Endothelial cell of umbilical vein (primary cell): Measurements from ENCODE around the gene HKDC1. TPM values are rescaled to one million over a fixed set of nuclear protein-coding genes. Genes with fewer than 3 reads are reported as not detected.

ENCODE experiments used
- BruUV-seq: library from RNA; stranded (reverse); fragments of 400-500 nt; replicated peaks from 2 replicates; lab custom pipeline; 2021; lab: Mats Ljungman, UMichigan
- CTCF ChIA-PET: fragments of 300-600, 350-600 bp; sonication (Branson Sonifier 250); formaldehyde crosslinking; loops from one replicate; lab custom pipeline; 2021; ENCODE audit warnings: antibody characterized with exemption, inconsistent platforms; lab: Charles Lee
- POLR2A ChIA-PET: fragments of 300-600, 350-600 bp; sonication (Branson Sonifier 250); formaldehyde crosslinking; loops from one replicate; lab custom pipeline; 2021; ENCODE audit warnings: antibody characterized with exemption, inconsistent platforms; lab: Charles Lee
- DNase-seq: peaks from one replicate; pipeline ENCODE4 v3.0.0-alpha.2; 2011; ENCODE audit warnings: low read depth, low spot score
- FAIRE-seq: peaks from 2 replicates; lab custom pipeline; 2011; peaks lifted over from hg19 to GRCh38; lab: Jason Lieb, UNC
- H2AFZ ChIP-seq: 2 replicates; pipeline ENCODE4 v1.6.0; 2012; ENCODE audit warnings: low read depth, low read length, control low read depth, inconsistent platforms
- H3K27ac ChIP-seq: 2 replicates; pipeline ENCODE4 v1.5.1; 2011; ENCODE audit warnings: low read depth, mild to moderate bottlenecking, control low read depth, low read length, moderate library complexity; ENCODE audit not compliant: insufficient read depth
- H3K27me3 ChIP-seq, 2 experiments: 2 replicates each; pipeline versions ENCODE4 v1.6.0 to v1.6.1; 2011; ENCODE audit warnings: low read length in 2 of 2, mixed read lengths in 1 of 2; ENCODE audit not compliant: control insufficient read depth in 2 of 2, insufficient read depth in 2 of 2
- H3K36me3 ChIP-seq, 2 experiments: 2 replicates in 1 of 2; 3 replicates in 1 of 2; pipeline ENCODE4 v1.5.1; 2011; ENCODE audit warnings: low read length in 2 of 2, mild to moderate bottlenecking in 1 of 2, moderate library complexity in 1 of 2; ENCODE audit not compliant: control insufficient read depth in 2 of 2, insufficient read depth in 2 of 2; ENCODE audit errors: extremely low read depth in 1 of 2
- H3K4me1 ChIP-seq: 3 replicates; pipeline ENCODE4 v1.5.1; 2011; ENCODE audit warnings: mild to moderate bottlenecking, low read length; ENCODE audit not compliant: control insufficient read depth, insufficient read depth; ENCODE audit errors: extremely low read depth
- H3K4me2 ChIP-seq: 2 replicates; pipeline ENCODE4 v1.6.1; 2011; ENCODE audit warnings: low read length, control low read depth, mixed read lengths; ENCODE audit not compliant: insufficient read depth
- H3K4me3 ChIP-seq, 3 experiments: fragments of 200-600 bp in 1 of 3; sonication (generic), shearing (Covaris generic) in 1 of 3; replicated peaks in 1 of 3; 2 replicates each; pipeline ENCODE4 v1.5.1; 2011 to 2016; ENCODE audit warnings: control low read depth in 3 of 3, low read length in 3 of 3, mild to moderate bottlenecking in 2 of 3, inconsistent platforms in 1 of 3, low read depth in 1 of 3, moderate library complexity in 1 of 3; ENCODE audit not compliant: insufficient read depth in 1 of 3
- H3K79me2 ChIP-seq: 2 replicates; pipeline ENCODE4 v1.6.0; 2012; ENCODE audit warnings: low read length, inconsistent platforms; ENCODE audit not compliant: control insufficient read depth, insufficient read depth
- H3K9ac ChIP-seq: replicated peaks from 2 replicates; pipeline ENCODE3; 2011; ENCODE audit warnings: low read length, control low read depth; ENCODE audit not compliant: insufficient read depth; ENCODE audit errors: extremely low read depth
- H3K9me1 ChIP-seq: replicated peaks from 3 replicates; pipeline ENCODE4 v1.6.0; 2011; ENCODE audit warnings: mild to moderate bottlenecking, low read length; ENCODE audit not compliant: control insufficient read depth, insufficient read depth; ENCODE audit errors: extremely low read depth
- H3K9me3 ChIP-seq: replicated peaks from 2 replicates; pipeline ENCODE4 v1.5.1; 2012; ENCODE audit warnings: low read length, inconsistent platforms; ENCODE audit not compliant: control insufficient read depth, insufficient read depth
- H4K20me1 ChIP-seq: replicated peaks from 2 replicates; pipeline ENCODE3; 2011; ENCODE audit warnings: mild to moderate bottlenecking, low read length; ENCODE audit not compliant: control insufficient read depth, insufficient read depth; ENCODE audit errors: extremely low read depth
- CTCF ChIP-seq, 2 donors: IDR thresholded peaks; 1 replicate in 1 of 2; 2 replicates in 1 of 2; pipeline ENCODE4 v1.5.1; 2011; ENCODE audit warnings: low read length in 2 of 2, mild to moderate bottlenecking in 2 of 2, moderate library complexity in 2 of 2, control low read depth in 1 of 2, inconsistent platforms in 1 of 2, low read depth in 1 of 2; ENCODE audit not compliant: insufficient read depth in 1 of 2; ENCODE audit errors: extremely low read depth in 1 of 2
- FOS ChIP-seq: IDR thresholded peaks from 2 replicates; pipeline ENCODE4 v1.6.1; 2011; ENCODE audit warnings: mild to moderate bottlenecking, low read length, moderate library complexity, borderline replicate concordance; ENCODE audit not compliant: insufficient read depth
- JUN ChIP-seq: IDR thresholded peaks from 2 replicates; pipeline ENCODE4 v1.6.1; 2011; ENCODE audit warnings: borderline replicate concordance, low read depth; ENCODE audit not compliant: insufficient read length, insufficient read depth
- MAX ChIP-seq: IDR thresholded peaks from 2 replicates; pipeline ENCODE4 v1.6.1; 2011; ENCODE audit not compliant: insufficient read depth, insufficient read length
- MYC ChIP-seq: IDR thresholded peaks from one replicate; pipeline ENCODE4 v1.6.1; 2011; ENCODE audit warnings: mild to moderate bottlenecking, low read depth, low read length
- POLR2A ChIP-seq: IDR thresholded peaks from 2 replicates; pipeline ENCODE4 v1.6.1; 2012; ENCODE audit warnings: low read depth, mild to moderate bottlenecking, control low read depth, low read length
- POLR2AphosphoS5 ChIP-seq: IDR thresholded peaks from 2 replicates; pipeline ENCODE4 v1.6.1; 2012; ENCODE audit warnings: low read depth, mild to moderate bottlenecking, control low read depth, low read length, moderate library complexity; ENCODE audit not compliant: insufficient read depth
- dilution Hi-C: fragments of 300-500 bp; cut with MboI; formaldehyde crosslinking; loops from one replicate; pipeline ENCODE4 v1.15.0; 2019; ENCODE audit warnings: low sequenced_read_pairs; ENCODE audit not compliant: extremely low pct_ligation_motif_present
- intact Hi-C: fragments of 100-400 bp; cut with micrococcal nuclease; formaldehyde crosslinking; loops from one replicate; pipeline ENCODE4 v1.10.0; 2022
- polyA plus RNA-seq, 4 experiments: library from polyadenylated mRNA; depleted of rRNA in 3 of 4; stranded (reverse) in 3 of 4; unstranded in 1 of 4; fragments of >200 nt; gene quantifications; 2 replicates each; pipeline versions ENCODE4 v1.2.1 to v1.2.3, GENCODE V29; 2011 to 2012; ENCODE audit warnings: missing spikeins in 1 of 4
- total RNA-seq: library from RNA; stranded (reverse); gene quantifications from 2 replicates; pipeline ENCODE4 v1.2.3, GENCODE V29; 2021

HKDC1 gene
- total and polyA plus RNA-seq, 2 donors (not counting 3 experiments of a cell fraction or from before 2014, with no cell fraction given): not detected

- POLR2A ChIA-PET: no interaction called here
- Histone ChIP-seq H3K9me1 (no peaks in the 10 kb centered on the region), H3K27me3 (no peaks in the 10 kb centered on the region), H4K20me1 (no peaks in the 10 kb centered on the region), H3K4me1 (peaks cover 16% of the 10 kb centered on the region), H3K9me3 (no peaks in the 10 kb centered on the region), H3K4me2 (no peak overlapping the region), H2AFZ (no peak overlapping the region), H3K9ac (no peak overlapping the region), H3K36me3 (no peaks in the 10 kb centered on the region), H3K79me2 (no peaks in the 10 kb centered on the region), H3K4me3 (no peak overlapping the region), H3K27ac (no peak overlapping the region)
- DNase-seq (no peak), FAIRE-seq (no peak)
- CTCF ChIA-PET: interaction anchor here (0.7 to 6.5 kb wide), 4 partner anchors 92 to 167 kb away, joined by 3 to 103 read pairs (median 6); no protein-coding TSS in a partner anchor
- no TSS peak for BruUV-seq
- TF ChIP-seq MYC: no peak
- TF ChIP-seq JUN: no peak
- TF ChIP-seq POLR2A: no peak
- intact Hi-C loops (no loop called here), dilution Hi-C loops (loop anchor here (25.0 kb wide), 1 partner anchor 146 kb away; no protein-coding TSS in a partner anchor)
Measured at GRCh38 chr10:69241575-69241974, 21.4 kb downstream of the HKDC1 start.

- Histone ChIP-seq H2AFZ (no peak overlapping the region), H3K4me3 (no peak overlapping the region), H3K36me3 (no peaks in the 10 kb centered on the region), H3K4me1 (peaks cover 16% of the 10 kb centered on the region), H3K27ac (no peak overlapping the region), H3K4me2 (no peak overlapping the region), H4K20me1 (no peaks in the 10 kb centered on the region), H3K9ac (no peak overlapping the region), H3K79me2 (no peaks in the 10 kb centered on the region), H3K9me1 (no peaks in the 10 kb centered on the region), H3K27me3 (no peaks in the 10 kb centered on the region), H3K9me3 (no peaks in the 10 kb centered on the region)
- FAIRE-seq: no peak
- dilution Hi-C loops: loop anchor here (25.0 kb wide), 1 partner anchor 145 kb away; no protein-coding TSS in a partner anchor
- intact Hi-C loops: no loop called here
- POLR2A ChIA-PET: interaction anchor here (0.7 kb wide), 1 partner anchor 35 kb away, joined by 10 read pairs; no protein-coding TSS in a partner anchor
- DNase-seq: no peak
- TF ChIP-seq MAX (no peak), CTCF (IDR thresholded peaks at IDR 0.05; ENCODE audit: extremely low read depth in 1 of 2, insufficient read depth in 1 of 2, low read depth in 1 of 2, low read length in 2 of 2) (no peak), POLR2AphosphoS5 (no peak), JUN (no peak), FOS (no peak)
- CTCF ChIA-PET: interaction anchor here (0.7 to 6.5 kb wide), 6 partner anchors 36 to 166 kb away, joined by 3 to 103 read pairs (median 6); partner anchors contain the start of gene HK1
- BruUV-seq: no TSS peak
Measured at GRCh38 chr10:69242040-69242851, 22.1 kb downstream of the HKDC1 start.
